Testis (tissue), 2 donors: ENCODE measurements around the gene AASDH.

ENCODE experiments used
- POLR2A ChIP-seq: fragments of 450-650 bp; IDR thresholded peaks from one replicate; pipeline ENCODE4 v1.6.1; 2017; ENCODE audit warnings: antibody characterized with exemption, mild to moderate bottlenecking, moderate library complexity
- TF ChIP-seq, protein P1 (sequence below), 3 experiments: fragments of 450-650 bp in 2 of 3; fragments of 200-600 bp in 1 of 3; sonication (generic) in 1 of 3; IDR thresholded peaks; one replicate each; pipeline ENCODE4 v1.5.1; 2016 to 2019; ENCODE audit warnings: antibody characterized with exemption in 3 of 3, mild to moderate bottlenecking in 2 of 3, moderate library complexity in 1 of 3

DNA sequence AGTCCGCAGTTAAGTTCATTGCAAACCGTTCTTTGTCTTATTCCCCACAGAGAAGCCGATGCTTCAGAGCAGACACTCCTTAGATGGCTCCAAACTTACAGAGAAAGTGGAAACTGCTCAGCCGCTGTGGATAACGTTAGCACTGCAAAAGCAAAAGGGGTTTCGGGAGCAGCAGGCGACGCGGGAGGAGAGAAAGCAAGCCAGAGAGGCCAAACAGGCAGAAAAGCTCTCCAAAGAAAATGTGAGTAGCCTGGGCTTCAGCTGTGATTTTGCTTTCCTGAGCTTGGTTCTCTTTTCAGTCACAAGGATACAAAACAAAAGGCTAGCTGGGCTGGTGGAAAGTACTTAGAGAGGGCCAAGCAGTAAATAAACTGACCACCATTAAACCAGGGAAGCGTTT is 64.0 kb downstream of the AASDH start:
- TF ChIP-seq, protein P1, sequence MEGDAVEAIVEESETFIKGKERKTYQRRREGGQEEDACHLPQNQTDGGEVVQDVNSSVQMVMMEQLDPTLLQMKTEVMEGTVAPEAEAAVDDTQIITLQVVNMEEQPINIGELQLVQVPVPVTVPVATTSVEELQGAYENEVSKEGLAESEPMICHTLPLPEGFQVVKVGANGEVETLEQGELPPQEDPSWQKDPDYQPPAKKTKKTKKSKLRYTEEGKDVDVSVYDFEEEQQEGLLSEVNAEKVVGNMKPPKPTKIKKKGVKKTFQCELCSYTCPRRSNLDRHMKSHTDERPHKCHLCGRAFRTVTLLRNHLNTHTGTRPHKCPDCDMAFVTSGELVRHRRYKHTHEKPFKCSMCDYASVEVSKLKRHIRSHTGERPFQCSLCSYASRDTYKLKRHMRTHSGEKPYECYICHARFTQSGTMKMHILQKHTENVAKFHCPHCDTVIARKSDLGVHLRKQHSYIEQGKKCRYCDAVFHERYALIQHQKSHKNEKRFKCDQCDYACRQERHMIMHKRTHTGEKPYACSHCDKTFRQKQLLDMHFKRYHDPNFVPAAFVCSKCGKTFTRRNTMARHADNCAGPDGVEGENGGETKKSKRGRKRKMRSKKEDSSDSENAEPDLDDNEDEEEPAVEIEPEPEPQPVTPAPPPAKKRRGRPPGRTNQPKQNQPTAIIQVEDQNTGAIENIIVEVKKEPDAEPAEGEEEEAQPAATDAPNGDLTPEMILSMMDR (IDR thresholded peaks at IDR 0.05): no peak
- no peak for TF ChIP-seq POLR2A
